Subcutaneous abdominal adipose tissue (tissue), 5 donors: Measurements from ENCODE around the gene PATJ.

Experiments
- H3K27ac ChIP-seq: one replicate; pipeline ENCODE4 v1.7.0; 2013; ENCODE audit warnings: low read depth, mild to moderate bottlenecking, inconsistent platforms, low read length, moderate library complexity
- H3K27me3 ChIP-seq, 5 donors: one replicate each; pipeline ENCODE4 v1.7.0; 2013; ENCODE audit warnings: low read length in 5 of 5, inconsistent platforms in 1 of 5; ENCODE audit not compliant: control insufficient read depth in 5 of 5, insufficient read depth in 4 of 5
- H3K36me3 ChIP-seq, 5 donors: one replicate each; pipeline ENCODE4 v1.7.0; 2013; ENCODE audit warnings: low read length in 5 of 5; ENCODE audit not compliant: control insufficient read depth in 5 of 5, insufficient read depth in 5 of 5
- H3K4me1 ChIP-seq, 5 donors: one replicate each; pipeline ENCODE4 v1.7.0; 2013; ENCODE audit warnings: low read length in 5 of 5, mild to moderate bottlenecking in 3 of 5, moderate library complexity in 1 of 5; ENCODE audit not compliant: control insufficient read depth in 5 of 5, insufficient read depth in 5 of 5
- H3K4me3 ChIP-seq, 5 donors: one replicate each; pipeline ENCODE4 v1.7.0; 2013; ENCODE audit warnings: low read length in 5 of 5, low read depth in 1 of 5
- H3K9ac ChIP-seq, 5 donors: one replicate each; pipeline ENCODE4 v1.7.0; 2013; ENCODE audit warnings: low read length in 5 of 5, mild to moderate bottlenecking in 4 of 5, moderate library complexity in 3 of 5
- H3K9me3 ChIP-seq, 5 donors: one replicate each; pipeline ENCODE4 v1.7.0; 2013; ENCODE audit warnings: low read length in 5 of 5; ENCODE audit not compliant: control insufficient read depth in 5 of 5
- donor health status: healthy.
- donor health status: healthy.
- donor health status: healthy.
- donor health status: healthy.
- donor health status: healthy.

The PATJ gene

DNA sequence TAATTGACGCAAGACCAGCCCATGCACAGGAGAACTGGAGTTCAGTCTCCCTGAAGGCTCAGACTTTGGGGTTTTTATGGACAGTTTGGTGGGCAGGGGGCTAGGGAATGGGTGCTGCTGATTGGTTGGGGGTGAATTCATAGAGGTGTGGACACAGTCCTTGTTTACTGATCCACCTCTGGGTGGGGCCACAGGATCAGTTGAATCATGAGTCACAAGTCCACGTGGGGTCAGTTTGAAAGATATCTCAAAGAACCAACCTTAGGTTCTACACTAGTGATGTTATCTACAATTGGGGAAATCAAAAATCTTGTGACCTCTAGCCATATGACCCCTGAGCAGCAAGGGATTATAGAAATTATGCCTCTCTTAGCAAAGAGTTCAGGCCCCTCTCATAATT, 324.4 kb downstream of the PATJ start:
- H3K36me3 ChIP-seq: no peaks in the 10 kb centered on the region
- peaks cover 0 to 21% (median 13%) of the 10 kb centered on the region in 5 donors for H3K4me1 ChIP-seq
- no peak overlapping the region for H3K9ac ChIP-seq
- no peaks in the 10 kb centered on the region for H3K9me3 ChIP-seq
- H3K27me3 ChIP-seq: no peaks in the 10 kb centered on the region
- H3K27ac ChIP-seq: no peak overlapping the region
- no peak overlapping the region for H3K4me3 ChIP-seq

- Histone ChIP-seq H3K9me3 (no peaks in the 10 kb centered on the region), H3K27me3 (no peaks in the 10 kb centered on the region), H3K27ac (peak overlapping the region; percentile 59), H3K9ac (no peak overlapping the region), H3K4me3 (no peak overlapping the region), H3K4me1 (peaks cover 0 to 21% (median 13%) of the 10 kb centered on the region in 5 donors), H3K36me3 (no peaks in the 10 kb centered on the region)
Measured at GRCh38 chr1:62068416-62068843, 326.1 kb downstream of the PATJ start.

GRCh38 chr1:62068978-62069377, 326.7 kb downstream of the PATJ start:
- Histone ChIP-seq H3K36me3 (no peaks in the 10 kb centered on the region), H3K9ac (no peak overlapping the region), H3K9me3 (no peaks in the 10 kb centered on the region), H3K27me3 (no peaks in the 10 kb centered on the region), H3K4me1 (peaks cover 0 to 21% (median 13%) of the 10 kb centered on the region in 5 donors), H3K4me3 (no peak overlapping the region), H3K27ac (peak overlapping the region; percentile 59)

DNA sequence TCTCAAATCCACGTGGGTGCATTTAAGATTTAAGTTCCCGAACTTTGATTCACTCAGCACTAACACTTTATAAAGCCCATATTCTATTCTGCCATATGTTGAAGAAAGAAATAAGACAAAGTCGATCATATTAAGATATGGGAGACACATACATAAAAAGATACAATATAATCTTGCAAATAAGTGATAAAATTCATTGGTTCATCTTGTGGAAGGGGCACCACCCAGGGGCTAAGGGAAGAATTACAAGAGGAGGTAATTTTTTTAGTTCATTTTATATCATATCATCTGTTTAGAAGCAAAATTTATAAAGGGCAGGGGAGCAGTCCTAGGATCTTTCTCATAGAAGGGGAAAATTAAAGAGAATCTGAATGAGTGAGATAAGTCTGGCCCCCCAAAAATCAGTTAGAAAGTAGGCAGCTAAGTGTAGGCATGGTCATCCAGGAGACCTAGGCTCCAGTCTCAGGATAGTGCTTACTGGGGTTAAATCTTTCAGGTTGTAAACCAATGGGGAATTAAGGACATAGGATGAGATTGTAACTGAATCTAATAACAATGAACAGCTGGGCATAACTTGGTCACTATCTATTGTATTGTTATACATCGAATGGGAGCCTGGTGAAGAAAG, 328.2 kb downstream of the PATJ start:
- Histone ChIP-seq H3K9ac (no peak overlapping the region), H3K36me3 (no peaks in the 10 kb centered on the region), H3K27me3 (no peaks in the 10 kb centered on the region), H3K9me3 (no peaks in the 10 kb centered on the region), H3K27ac (no peak overlapping the region), H3K4me3 (no peak overlapping the region), H3K4me1 (peaks cover 0 to 21% (median 13%) of the 10 kb centered on the region in 5 donors)

DNA sequence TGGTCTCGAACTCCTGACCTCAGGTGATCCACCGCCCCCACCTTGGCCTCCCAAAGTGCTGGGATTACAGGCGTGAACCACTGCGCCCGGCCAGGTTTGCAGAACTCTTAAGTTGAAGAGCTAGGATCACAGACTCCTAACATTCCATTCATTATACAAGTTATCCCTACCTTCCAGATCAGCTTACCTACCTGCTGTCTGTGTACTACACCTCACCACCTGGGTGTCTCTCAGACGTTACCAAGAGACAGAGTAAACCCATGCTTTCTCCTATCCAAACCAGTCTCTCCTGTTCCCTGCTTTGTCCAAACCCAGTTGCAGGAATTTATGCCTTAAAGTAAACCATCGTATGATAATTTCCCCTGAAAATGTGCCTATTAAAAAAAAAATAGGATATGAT, 329.4 kb downstream of the PATJ start:
- Histone ChIP-seq H3K9me3 (no peaks in the 10 kb centered on the region), H3K27ac (no peak overlapping the region), H3K4me1 (peaks cover 0 to 21% (median 13%) of the 10 kb centered on the region in 5 donors), H3K4me3 (no peak overlapping the region), H3K9ac (no peak overlapping the region), H3K27me3 (no peaks in the 10 kb centered on the region), H3K36me3 (no peaks in the 10 kb centered on the region)

GRCh38 chr1:62076286-62076685, 334.0 kb downstream of the PATJ start:
- H3K9me3 ChIP-seq: no peaks in the 10 kb centered on the region
- H3K27ac ChIP-seq: no peak overlapping the region
- no peaks in the 10 kb centered on the region for H3K4me1 ChIP-seq
- no peak overlapping the region for H3K4me3 ChIP-seq
- H3K27me3 ChIP-seq: no peaks in the 10 kb centered on the region
- peaks cover 0 to 4% (median 0%) of the 10 kb centered on the region in 5 donors for H3K36me3 ChIP-seq
- no peak overlapping the region for H3K9ac ChIP-seq

- Histone ChIP-seq H3K27me3 (no peaks in the 10 kb centered on the region), H3K36me3 (peaks cover 0 to 4% (median 0%) of the 10 kb centered on the region in 5 donors), H3K27ac (no peak overlapping the region), H3K4me3 (no peak overlapping the region), H3K9ac (no peak overlapping the region), H3K9me3 (no peaks in the 10 kb centered on the region), H3K4me1 (no peaks in the 10 kb centered on the region)
Measured at GRCh38 chr1:62077821-62078220, 335.5 kb downstream of the PATJ start.

DNA sequence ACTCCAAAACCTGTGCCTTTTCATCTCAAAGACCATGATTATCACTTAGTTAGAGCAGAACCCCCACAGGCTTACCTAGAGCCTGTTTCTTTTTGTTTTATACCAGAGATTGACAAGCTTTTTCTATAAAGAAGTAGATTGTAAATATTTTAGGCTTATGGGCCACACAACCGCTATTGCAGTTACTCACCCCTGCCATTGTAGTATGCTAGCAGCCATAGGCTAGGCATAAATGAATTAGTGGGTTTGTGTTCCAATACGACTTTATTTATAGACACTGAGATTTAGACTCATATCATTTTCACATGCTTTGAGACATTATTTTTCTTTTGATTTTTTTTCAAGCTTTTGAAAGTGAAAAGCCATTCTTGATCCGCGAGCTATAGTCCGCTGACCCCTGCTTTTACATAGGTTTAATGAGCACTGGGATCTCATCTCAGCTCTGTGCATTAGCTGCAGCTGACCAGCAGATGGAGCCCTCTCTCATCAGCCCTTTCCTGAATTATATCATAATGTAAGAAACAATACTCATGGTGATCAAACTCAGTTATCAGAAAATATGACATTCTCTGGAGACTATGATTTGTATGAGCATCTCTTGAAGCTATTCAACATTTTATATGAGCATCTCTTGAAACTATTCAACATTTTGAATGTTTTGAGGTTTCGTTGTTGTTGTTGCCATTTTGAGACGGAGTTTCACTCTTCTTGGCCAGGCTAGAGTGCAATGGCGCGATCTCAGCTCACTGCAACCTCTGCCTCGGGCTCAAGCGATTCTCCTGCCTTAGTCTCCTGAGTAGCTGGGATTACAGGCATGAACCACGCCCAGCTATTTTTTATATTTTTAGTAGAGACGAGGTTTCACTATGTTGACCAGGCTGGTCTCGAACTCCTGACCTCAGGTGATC, 340.4 kb downstream of the PATJ start:
- H3K27me3 ChIP-seq: no peaks in the 10 kb centered on the region
- no peak overlapping the region for H3K27ac ChIP-seq
- H3K9ac ChIP-seq: no peak overlapping the region
- peaks cover 0 to 4% (median 0%) of the 10 kb centered on the region in 5 donors for H3K36me3 ChIP-seq
- peaks cover 0 to 7% (median 0%) of the 10 kb centered on the region in 5 donors for H3K4me1 ChIP-seq
- no peaks in the 10 kb centered on the region for H3K9me3 ChIP-seq
- H3K4me3 ChIP-seq: no peak overlapping the region

- H3K9ac ChIP-seq: no peak overlapping the region
- no peak overlapping the region for H3K27ac ChIP-seq
- H3K4me1 ChIP-seq: peaks cover 0 to 7% (median 3%) of the 10 kb centered on the region in 5 donors
- no peak overlapping the region for H3K4me3 ChIP-seq
- no peaks in the 10 kb centered on the region for H3K9me3 ChIP-seq
- no peaks in the 10 kb centered on the region for H3K27me3 ChIP-seq
- H3K36me3 ChIP-seq: peaks cover 0 to 2% (median 0%) of the 10 kb centered on the region in 5 donors
Measured at GRCh38 chr1:62084310-62084890, 342.1 kb downstream of the PATJ start.

DNA sequence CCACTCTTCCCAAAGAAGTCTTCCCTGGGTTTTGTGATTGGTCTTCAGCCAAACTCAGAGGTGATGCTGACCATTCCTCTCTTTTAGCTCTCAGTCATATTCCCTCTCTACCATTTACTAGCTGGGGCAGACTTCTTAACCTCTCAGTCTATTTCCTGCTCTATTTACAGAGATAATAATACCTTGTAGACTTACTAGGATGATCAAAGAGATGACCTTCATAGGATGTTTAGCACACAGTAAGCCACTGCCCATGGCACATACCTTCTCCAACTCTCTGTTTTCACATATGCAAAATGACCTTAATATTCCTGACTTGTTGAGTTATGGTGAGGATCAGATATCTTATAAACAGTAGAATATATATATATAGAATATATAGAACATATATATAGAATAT, 346.2 kb downstream of the PATJ start:
- Histone ChIP-seq H3K9me3 (no peaks in the 10 kb centered on the region), H3K27me3 (no peaks in the 10 kb centered on the region), H3K4me3 (no peak overlapping the region), H3K4me1 (peaks cover 0 to 12% (median 7%) of the 10 kb centered on the region in 5 donors), H3K36me3 (no peaks in the 10 kb centered on the region), H3K9ac (no peak overlapping the region), H3K27ac (no peak overlapping the region)
